Stimulated activated naive B cell treated with anti-CD40 and anti-IgM and Interleukin-4, amounts not matched to agents 10 μg/mL and 1 μg/mL and 100 μg/mL, for 72 hours (primary cell): ENCODE measurements around the gene SRRM4.
"Not testable (repeated sequence)": the region's sequence is repeated elsewhere in the genome, so short reads cannot be mapped to it uniquely, and the experiment has no call there.

ENCODE experiments used
- ATAC-seq, 2 donors: fragments of 150-1000 bp; cut with Tn5 transposase; replicated peaks; 2 replicates each; pipeline ENCODE4 v1.10.0; 2021; ENCODE audit warnings: moderate library complexity in 1 of 2
- DNase-seq: peaks from one replicate; pipeline ENCODE4 v3.0.0; 2021
- H3K27ac Mint-ChIP-seq: one replicate; pipeline ENCODE4 v1.8.0; 2022; ENCODE audit warnings: mild to moderate bottlenecking, mixed read lengths
- H3K27me3 Mint-ChIP-seq, 2 donors: one replicate each; pipeline ENCODE4 v1.8.0; 2022; ENCODE audit warnings: mixed read lengths in 2 of 2
- H3K36me3 Mint-ChIP-seq, 2 donors: one replicate each; pipeline ENCODE4 v1.8.0; 2022; ENCODE audit warnings: mixed read lengths in 2 of 2, mild to moderate bottlenecking in 1 of 2
- H3K4me1 Mint-ChIP-seq, 2 donors: one replicate each; pipeline ENCODE4 v1.8.0; 2022; ENCODE audit warnings: mixed read lengths in 2 of 2, mild to moderate bottlenecking in 1 of 2
- H3K4me3 Mint-ChIP-seq, 2 donors: one replicate each; pipeline ENCODE4 v1.8.0; 2022; ENCODE audit warnings: mild to moderate bottlenecking in 2 of 2, mixed read lengths in 2 of 2, moderate library complexity in 1 of 2
- H3K9me3 Mint-ChIP-seq, 2 donors: one replicate each; pipeline ENCODE4 v1.8.0; 2022; ENCODE audit warnings: mixed read lengths in 2 of 2, mild to moderate bottlenecking in 1 of 2

SRRM4 gene

DNA sequence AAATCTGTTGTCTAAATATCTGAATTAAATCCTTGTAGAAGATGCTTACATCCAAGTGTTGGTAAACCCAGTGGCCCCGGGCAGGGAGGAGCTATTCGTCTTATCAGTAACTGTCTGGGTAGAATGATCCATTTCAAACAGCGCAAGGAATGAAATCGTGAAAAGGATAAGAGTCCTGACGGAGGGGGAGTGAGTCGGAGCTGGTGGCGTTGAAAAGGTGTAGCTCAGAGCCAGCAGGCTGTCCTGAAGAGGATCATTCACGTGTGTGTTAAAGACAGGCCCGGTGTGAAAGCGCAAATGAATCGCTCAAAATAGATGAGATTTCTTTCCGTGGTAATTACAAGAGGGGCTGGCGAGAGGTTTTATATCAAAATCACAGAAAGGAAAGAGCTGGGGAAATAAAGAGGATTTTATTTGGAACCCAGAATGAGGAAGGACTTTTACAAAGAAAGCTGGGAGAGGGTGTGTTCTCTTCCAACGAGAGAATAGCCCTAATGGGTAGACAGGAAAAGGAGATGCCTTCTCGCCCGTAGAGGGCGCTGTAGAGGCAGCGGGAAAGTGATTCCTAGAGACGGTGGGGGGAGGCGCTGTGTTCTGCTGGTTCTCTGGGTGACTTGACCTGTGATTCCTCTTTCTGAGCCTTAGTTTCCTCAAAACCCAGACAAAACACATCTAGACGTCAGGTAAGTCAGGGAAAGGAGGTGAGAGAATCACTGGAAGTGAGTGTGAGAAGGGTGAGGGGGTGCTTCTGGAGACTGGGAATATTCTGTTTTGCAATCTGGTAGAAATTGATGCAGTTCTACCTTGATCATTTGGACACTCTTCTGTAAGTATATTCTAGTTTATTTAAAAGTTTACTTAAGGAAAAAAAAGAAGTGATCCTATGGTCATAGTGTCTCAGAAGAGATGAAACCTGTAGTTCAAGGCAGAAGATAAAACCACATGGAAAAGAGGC, 39.3 kb downstream of the SRRM4 start:
- H3K9me3 Mint-ChIP-seq, result peaks cover 9 to 12% of the 10 kb centered on the region in 2 donors
- no peak for ATAC-seq
- no peak overlapping the region for H3K27ac Mint-ChIP-seq
- H3K4me1 Mint-ChIP-seq, result no peaks in the 10 kb centered on the region
- no peak overlapping the region for H3K4me3 Mint-ChIP-seq
- DNase-seq, result no peak
- peaks cover 22 to 23% of the 10 kb centered on the region in 2 donors for H3K27me3 Mint-ChIP-seq
- no peaks in the 10 kb centered on the region for H3K36me3 Mint-ChIP-seq

DNA sequence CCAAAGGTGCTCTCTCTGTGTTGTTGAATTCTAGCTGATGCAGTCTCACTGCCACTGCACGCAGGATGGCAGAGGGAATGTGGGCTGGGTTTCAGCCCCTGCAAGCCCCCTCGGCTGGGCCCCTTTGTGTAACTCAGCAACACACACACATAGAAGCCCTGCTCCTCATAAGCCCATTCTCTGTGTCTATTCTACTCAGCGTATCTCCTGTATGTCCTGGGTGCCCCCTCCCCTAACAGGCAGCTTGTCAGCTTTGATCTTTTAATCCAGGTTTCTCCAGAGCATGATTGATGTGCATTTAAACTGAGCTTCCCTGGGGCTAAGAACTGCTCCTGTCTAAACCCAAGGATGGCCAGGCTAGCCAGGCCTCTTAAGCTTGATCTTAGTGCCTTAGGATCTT, 43.0 kb downstream of the SRRM4 start:
- H3K36me3 Mint-ChIP-seq, result no peaks in the 10 kb centered on the region
- peaks cover 14% of the 10 kb centered on the region in 2 donors for H3K27me3 Mint-ChIP-seq
- H3K4me3 Mint-ChIP-seq, result no peak overlapping the region
- no peak for DNase-seq
- peaks cover 11 to 18% of the 10 kb centered on the region in 2 donors for H3K9me3 Mint-ChIP-seq
- H3K4me1 Mint-ChIP-seq, result no peaks in the 10 kb centered on the region
- no peak overlapping the region for H3K27ac Mint-ChIP-seq
- no peak for ATAC-seq

- Mint-ChIP-seq H3K27me3 (peaks cover 4 to 10% of the 10 kb centered on the region in 2 donors), H3K27ac (no peak overlapping the region), H3K9me3 (peaks cover 11 to 12% of the 10 kb centered on the region in 2 donors), H3K4me1 (no peaks in the 10 kb centered on the region), H3K36me3 (no peaks in the 10 kb centered on the region), H3K4me3 (no peak overlapping the region)
- DNase-seq, result no peak
- no peak for ATAC-seq
These were observed 44.4 kb downstream of the SRRM4 start for GRCh38 chr12:119025786-119026185.

- not testable (repeated sequence) for H3K4me1 Mint-ChIP-seq, H3K4me3 Mint-ChIP-seq, H3K9me3 Mint-ChIP-seq, H3K36me3 Mint-ChIP-seq, DNase-seq, H3K27ac Mint-ChIP-seq, ATAC-seq
- peaks cover 0 to 28% of the 10 kb centered on the region in 2 donors for H3K27me3 Mint-ChIP-seq
These were observed 52.0 kb downstream of the SRRM4 start for GRCh38 chr12:119033332-119033731.

GRCh38 chr12:119036878-119037825, 55.8 kb downstream of the SRRM4 start:
- Mint-ChIP-seq H3K4me1 (no peaks in the 10 kb centered on the region), H3K27me3 (peaks cover 0 to 21% of the 10 kb centered on the region in 2 donors), H3K4me3 (no peak overlapping the region), H3K27ac (no peak overlapping the region), H3K9me3 (no peaks in the 10 kb centered on the region), H3K36me3 (no peaks in the 10 kb centered on the region)
- ATAC-seq (no peak), DNase-seq (no peak)

- DNase-seq, result no peak
- Mint-ChIP-seq H3K4me3 (no peak overlapping the region), H3K27ac (no peak overlapping the region), H3K27me3 (no peaks in the 10 kb centered on the region), H3K9me3 (peaks cover 0 to 4% of the 10 kb centered on the region in 2 donors), H3K4me1 (no peaks in the 10 kb centered on the region), H3K36me3 (no peaks in the 10 kb centered on the region)
- no peak for ATAC-seq
These were observed 62.8 kb downstream of the SRRM4 start for GRCh38 chr12:119044094-119044493.

DNA sequence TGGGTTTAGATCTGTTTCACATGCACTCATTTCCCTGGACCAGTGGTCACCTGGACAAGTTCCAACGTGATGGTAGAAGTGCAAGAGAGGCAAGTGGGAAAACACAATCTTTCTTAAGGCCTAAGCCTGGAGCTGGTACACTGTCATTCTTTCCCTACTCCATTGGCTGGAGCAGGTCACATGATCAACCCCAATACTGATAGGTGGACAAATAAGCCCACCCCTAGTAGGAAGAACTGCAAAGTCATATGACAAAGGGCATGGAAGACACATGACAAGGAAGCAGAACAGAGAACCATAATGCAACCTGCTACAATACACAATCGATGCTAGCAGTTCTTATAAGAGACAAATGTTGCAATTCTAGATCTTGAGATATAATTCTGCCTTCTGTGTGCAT, 66.3 kb downstream of the SRRM4 start:
- no peak overlapping the region for H3K27ac Mint-ChIP-seq
- H3K36me3 Mint-ChIP-seq, result no peaks in the 10 kb centered on the region
- ATAC-seq, result no peak
- no peaks in the 10 kb centered on the region for H3K4me1 Mint-ChIP-seq
- H3K4me3 Mint-ChIP-seq, result no peak overlapping the region
- no peaks in the 10 kb centered on the region for H3K27me3 Mint-ChIP-seq
- H3K9me3 Mint-ChIP-seq, result peaks cover 1 to 6% of the 10 kb centered on the region in 2 donors
- DNase-seq, result no peak

GRCh38 chr12:119050663-119051062, 69.3 kb downstream of the SRRM4 start:
- Mint-ChIP-seq H3K36me3 (no peaks in the 10 kb centered on the region), H3K27me3 (no peaks in the 10 kb centered on the region), H3K27ac (no peak overlapping the region), H3K9me3 (peaks cover 1 to 6% of the 10 kb centered on the region in 2 donors), H3K4me3 (no peak overlapping the region), H3K4me1 (no peaks in the 10 kb centered on the region)
- ATAC-seq, result no peak
- DNase-seq, result no peak

- Mint-ChIP-seq H3K4me1 (no peaks in the 10 kb centered on the region), H3K36me3 (no peaks in the 10 kb centered on the region), H3K9me3 (peaks cover 1 to 6% of the 10 kb centered on the region in 2 donors), H3K27ac (no peak overlapping the region), H3K27me3 (no peaks in the 10 kb centered on the region), H3K4me3 (no peak overlapping the region)
- DNase-seq, result no peak
- no peak for ATAC-seq
These were observed 70.1 kb downstream of the SRRM4 start for GRCh38 chr12:119051474-119051873.

DNA sequence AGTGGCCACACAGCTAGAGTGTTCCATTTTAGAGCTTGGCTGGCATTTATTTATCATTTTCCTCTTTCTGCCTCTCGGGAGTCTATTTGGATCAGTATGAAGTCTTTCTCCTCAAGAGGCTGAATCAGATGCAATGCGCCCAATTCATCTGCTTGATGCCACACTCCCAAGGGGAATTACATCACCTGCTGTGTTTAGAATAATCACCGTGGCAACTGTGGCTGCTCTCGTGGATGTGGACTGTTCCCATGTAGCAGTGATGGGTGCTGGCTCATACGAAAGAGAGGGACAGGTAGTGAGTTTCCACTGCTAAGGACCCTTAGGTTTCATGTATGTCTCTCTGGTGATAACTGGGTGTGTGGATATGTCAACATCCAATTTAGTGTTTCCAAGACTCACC, 70.7 kb downstream of the SRRM4 start:
- Mint-ChIP-seq H3K27ac (no peak overlapping the region), H3K4me3 (no peak overlapping the region), H3K9me3 (peaks cover 1 to 6% of the 10 kb centered on the region in 2 donors), H3K4me1 (no peaks in the 10 kb centered on the region), H3K36me3 (no peaks in the 10 kb centered on the region), H3K27me3 (no peaks in the 10 kb centered on the region)
- ATAC-seq, result no peak
- no peak for DNase-seq

DNA sequence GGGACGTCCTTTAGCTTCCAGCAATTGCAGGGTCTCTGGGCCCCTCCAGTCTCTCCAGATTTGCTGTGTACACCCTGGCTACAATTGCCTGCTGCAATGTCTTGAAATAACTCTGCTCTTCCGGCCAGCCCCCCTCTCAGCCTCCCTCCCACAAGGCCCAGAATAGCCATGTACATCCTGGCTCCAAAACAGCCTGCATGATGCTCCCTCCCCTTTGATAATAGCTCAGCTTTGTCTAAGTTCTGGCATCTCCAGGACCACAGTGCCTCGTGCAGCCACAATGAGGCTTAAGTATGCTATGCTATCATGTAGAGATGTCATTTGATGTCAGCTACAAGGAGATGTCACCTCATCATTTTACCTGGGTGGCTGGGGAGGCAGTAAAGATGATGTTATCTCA, 74.6 kb downstream of the SRRM4 start:
- no peak for ATAC-seq
- Mint-ChIP-seq H3K4me3 (no peak overlapping the region), H3K27me3 (no peaks in the 10 kb centered on the region), H3K27ac (no peak overlapping the region), H3K9me3 (peaks cover 0 to 5% of the 10 kb centered on the region in 2 donors), H3K4me1 (no peaks in the 10 kb centered on the region), H3K36me3 (no peaks in the 10 kb centered on the region)
- no peak for DNase-seq

DNA sequence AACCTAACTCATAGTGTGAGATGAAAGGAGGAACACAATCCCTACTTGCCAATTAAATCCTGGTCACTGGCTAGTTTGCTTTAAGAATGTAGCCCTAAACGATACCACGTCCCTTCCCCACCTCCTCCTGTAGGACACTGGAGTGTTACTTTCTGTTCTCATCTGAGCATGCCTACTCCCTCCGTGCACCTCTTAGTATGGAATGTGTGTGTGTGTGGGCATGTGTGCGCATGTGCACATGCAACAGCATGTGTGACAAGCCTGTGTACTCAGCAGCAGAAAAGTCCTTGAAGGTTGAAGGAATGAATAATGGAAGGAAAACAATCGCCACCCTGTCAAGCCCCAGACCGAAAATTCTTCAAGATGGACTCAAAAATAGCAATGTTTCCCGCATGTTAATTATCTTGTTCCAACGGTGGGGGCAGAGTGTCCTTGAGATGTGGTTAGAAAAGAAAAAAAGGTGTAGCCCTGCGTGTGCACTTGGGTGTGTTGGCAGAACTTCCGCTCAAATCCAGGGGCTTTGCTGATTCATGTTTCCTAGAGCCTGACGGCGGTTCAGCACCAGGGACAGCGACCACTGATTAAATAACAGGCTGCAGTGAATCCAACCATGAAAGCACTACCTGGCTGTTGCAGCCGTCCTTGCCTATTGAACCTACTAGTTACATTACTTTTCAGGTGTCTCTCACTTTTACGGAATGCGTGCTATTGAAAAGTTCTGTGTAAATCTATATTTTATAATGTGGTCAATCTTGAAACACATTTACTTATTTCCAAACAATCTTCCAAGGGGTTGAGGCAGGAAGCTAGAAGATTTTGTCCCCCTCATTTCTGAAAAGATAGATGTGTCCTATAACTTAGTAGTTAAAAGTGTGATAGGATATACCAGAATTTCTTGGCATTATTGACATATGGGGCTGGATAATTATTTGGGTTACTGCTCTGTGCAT, 79.8 kb downstream of the SRRM4 start:
- no peak overlapping the region for H3K4me3 Mint-ChIP-seq
- no peaks in the 10 kb centered on the region for H3K27me3 Mint-ChIP-seq
- DNase-seq (no peak), ATAC-seq (no peak)
- H3K9me3 Mint-ChIP-seq, result peaks cover 0 to 4% of the 10 kb centered on the region in 2 donors
- no peaks in the 10 kb centered on the region for H3K36me3 Mint-ChIP-seq
- no peak overlapping the region for H3K27ac Mint-ChIP-seq
- H3K4me1 Mint-ChIP-seq, result no peaks in the 10 kb centered on the region

- H3K27me3 Mint-ChIP-seq, result peaks cover 0 to 9% of the 10 kb centered on the region in 2 donors
These were observed 87.0 kb downstream of the SRRM4 start for GRCh38 chr12:119068129-119068856.

More at GRCh38 chr12:119068129-119068856, 87.0 kb downstream of the SRRM4 start:
- ATAC-seq (no peak), DNase-seq (no peak)
- no peak overlapping the region for H3K27ac Mint-ChIP-seq
- H3K36me3 Mint-ChIP-seq, result no peaks in the 10 kb centered on the region
- no peaks in the 10 kb centered on the region for H3K4me1 Mint-ChIP-seq
- no peaks in the 10 kb centered on the region for H3K9me3 Mint-ChIP-seq
- no peak overlapping the region for H3K4me3 Mint-ChIP-seq
